ENCODE measurements around the gene PIK3R3. TPM values are rescaled to one million over a fixed set of nuclear protein-coding genes. Genes with fewer than 3 reads are reported as not detected.

The PIK3R3 gene
- total and polyA plus RNA-seq, 3 donors from 2014 or later = 40.8 to 56.8 (median 46.1) TPM

DNA sequence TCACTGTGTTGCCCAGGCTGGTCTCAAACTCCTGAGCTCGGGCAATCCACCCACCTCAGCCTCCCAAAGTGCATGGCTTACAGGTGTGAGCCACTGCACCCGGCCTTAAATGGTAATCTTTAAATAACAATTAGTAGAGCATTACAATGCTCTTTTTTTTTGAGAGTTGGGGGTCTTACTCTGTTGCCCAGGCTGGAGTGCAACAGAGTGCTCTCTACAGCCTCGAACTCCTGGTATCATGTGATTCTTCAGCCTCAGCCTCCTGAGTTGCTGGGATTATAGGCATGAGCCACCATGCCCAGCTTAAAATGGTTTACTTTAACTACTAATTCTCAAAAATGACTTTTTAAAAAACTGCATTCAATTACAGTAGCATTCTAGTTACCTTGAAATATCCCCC lies 52.2 kb downstream of the PIK3R3 start:
- Histone ChIP-seq H3K27ac (no peak overlapping the region), H3K4me3 (no peak overlapping the region), H3K4me1 (no peaks in the 10 kb centered on the region), H3K9me3 (no peaks in the 10 kb centered on the region), H3K36me3 (ENCODE audit: low read depth, missing control alignments) (no peaks in the 10 kb centered on the region), H3K27me3 (no peaks in the 10 kb centered on the region)
- TF ChIP-seq POLR2A (IDR thresholded peaks at IDR 0.05) = no peak
- TF ChIP-seq, protein P1, sequence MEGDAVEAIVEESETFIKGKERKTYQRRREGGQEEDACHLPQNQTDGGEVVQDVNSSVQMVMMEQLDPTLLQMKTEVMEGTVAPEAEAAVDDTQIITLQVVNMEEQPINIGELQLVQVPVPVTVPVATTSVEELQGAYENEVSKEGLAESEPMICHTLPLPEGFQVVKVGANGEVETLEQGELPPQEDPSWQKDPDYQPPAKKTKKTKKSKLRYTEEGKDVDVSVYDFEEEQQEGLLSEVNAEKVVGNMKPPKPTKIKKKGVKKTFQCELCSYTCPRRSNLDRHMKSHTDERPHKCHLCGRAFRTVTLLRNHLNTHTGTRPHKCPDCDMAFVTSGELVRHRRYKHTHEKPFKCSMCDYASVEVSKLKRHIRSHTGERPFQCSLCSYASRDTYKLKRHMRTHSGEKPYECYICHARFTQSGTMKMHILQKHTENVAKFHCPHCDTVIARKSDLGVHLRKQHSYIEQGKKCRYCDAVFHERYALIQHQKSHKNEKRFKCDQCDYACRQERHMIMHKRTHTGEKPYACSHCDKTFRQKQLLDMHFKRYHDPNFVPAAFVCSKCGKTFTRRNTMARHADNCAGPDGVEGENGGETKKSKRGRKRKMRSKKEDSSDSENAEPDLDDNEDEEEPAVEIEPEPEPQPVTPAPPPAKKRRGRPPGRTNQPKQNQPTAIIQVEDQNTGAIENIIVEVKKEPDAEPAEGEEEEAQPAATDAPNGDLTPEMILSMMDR (IDR thresholded peaks at IDR 0.05) = no peak
- no peak for DNase-seq
- intact Hi-C loops (cut with DNase I; ENCODE audit: low total_unique reads) = no loop called here
- WGBS, 2 donors = 90 to 97% methylated on average over 3 of the region's 3 CpGs

DNA sequence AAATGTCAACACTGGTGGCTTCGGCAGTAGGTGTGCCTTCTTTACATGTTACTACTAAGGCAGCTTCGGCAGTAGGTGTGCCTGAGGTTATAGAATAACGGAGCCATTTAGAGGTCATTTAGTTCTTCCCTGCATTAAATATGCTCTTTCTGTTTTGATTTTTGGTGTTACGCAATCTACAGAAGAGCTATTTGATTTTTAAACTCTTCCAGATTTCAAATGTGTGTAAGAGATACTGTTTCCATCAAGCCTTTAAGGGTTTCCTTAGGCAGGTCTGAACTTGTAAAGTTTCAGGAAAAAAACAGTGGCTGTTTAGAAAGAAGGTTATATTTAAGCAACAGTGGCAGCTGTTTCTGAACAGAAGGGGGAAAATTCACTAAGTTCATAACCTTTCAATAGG lies 54.8 kb downstream of the PIK3R3 start:
- TF ChIP-seq POLR2A (IDR thresholded peaks at IDR 0.05) = no peak
- TF ChIP-seq, protein P1 (IDR thresholded peaks at IDR 0.05) = no peak
- no peaks in the 10 kb centered on the region for H3K9me3 ChIP-seq
- no peaks in the 10 kb centered on the region for H3K4me1 ChIP-seq
- no peaks in the 10 kb centered on the region for H3K27me3 ChIP-seq
- no peaks in the 10 kb centered on the region for H3K36me3 ChIP-seq (ENCODE audit: low read depth, missing control alignments)
- intact Hi-C loops (cut with DNase I; ENCODE audit: low total_unique reads) = no loop called here
- H3K4me3 ChIP-seq = no peak overlapping the region
- WGBS, 2 donors = 96 to 97% methylated on average over 4 of the region's 4 CpGs
- no peak overlapping the region for H3K27ac ChIP-seq
- no peak for DNase-seq

- 80 to 88% methylated on average over 2 of the region's 2 CpGs for WGBS, 2 donors
- H3K36me3 ChIP-seq (ENCODE audit: low read depth, missing control alignments) = no peaks in the 10 kb centered on the region
Measured at GRCh38 chr1:46076343-46076742, 56.1 kb downstream of the PIK3R3 start.

GRCh38 chr1:46072975-46073374 lies 59.5 kb downstream of the PIK3R3 start:
- Histone ChIP-seq H3K27me3 (no peaks in the 10 kb centered on the region), H3K9me3 (no peaks in the 10 kb centered on the region), H3K4me1 (no peaks in the 10 kb centered on the region), H3K4me3 (no peak overlapping the region), H3K27ac (no peak overlapping the region), H3K36me3 (ENCODE audit: low read depth, missing control alignments) (no peaks in the 10 kb centered on the region)
- intact Hi-C loops (cut with DNase I; ENCODE audit: low total_unique reads) = no loop called here
- TF ChIP-seq POLR2A (IDR thresholded peaks at IDR 0.05) = no peak
- TF ChIP-seq, protein P1 (IDR thresholded peaks at IDR 0.05) = no peak
- no peak for DNase-seq
- WGBS, 2 donors = 94 to 95% methylated on average over 1 of the region's 1 CpG

More at GRCh38 chr1:46076343-46076742, 56.1 kb downstream of the PIK3R3 start:
- H3K27me3 ChIP-seq = no peaks in the 10 kb centered on the region
- TF ChIP-seq, protein P1 (IDR thresholded peaks at IDR 0.05) = no peak
- no peak for TF ChIP-seq POLR2A (IDR thresholded peaks at IDR 0.05)
- no peaks in the 10 kb centered on the region for H3K4me1 ChIP-seq
- H3K4me3 ChIP-seq = no peak overlapping the region
- no peak overlapping the region for H3K27ac ChIP-seq
- H3K9me3 ChIP-seq = no peaks in the 10 kb centered on the region
- DNase-seq = no peak
- intact Hi-C loops (cut with DNase I; ENCODE audit: low total_unique reads) = no loop called here

DNA sequence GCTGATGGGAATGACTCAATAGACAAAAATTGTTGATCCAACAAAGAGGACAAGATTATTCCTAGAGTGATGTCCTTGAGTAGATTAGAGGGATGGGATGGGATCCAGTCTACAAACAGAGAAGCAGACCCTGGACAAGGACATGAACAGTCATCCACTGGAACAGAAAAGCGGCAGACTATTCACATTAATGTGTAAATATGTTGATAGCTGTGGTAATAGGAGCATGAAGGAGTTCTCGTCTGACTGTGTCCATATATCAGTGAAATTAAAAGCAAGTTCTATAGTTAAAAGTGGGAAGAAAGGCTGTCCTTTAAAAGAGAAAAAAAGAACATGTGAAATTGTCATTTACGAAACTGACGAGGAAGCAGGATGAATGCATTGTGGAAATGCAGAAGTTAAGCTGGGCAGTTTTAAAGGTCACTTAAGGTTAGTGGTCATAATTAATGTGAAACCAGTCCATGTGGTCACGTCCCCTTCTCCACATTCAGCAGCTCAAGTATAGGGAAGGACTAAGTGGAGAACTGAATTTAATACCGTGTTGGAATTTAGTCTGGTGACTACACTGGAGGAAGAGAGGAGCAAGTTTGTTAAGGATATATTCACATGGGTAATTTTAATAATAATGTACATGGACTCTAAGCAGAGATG lies 62.1 kb downstream of the PIK3R3 start:
- no peak for TF ChIP-seq POLR2A (IDR thresholded peaks at IDR 0.05)
- TF ChIP-seq, protein P1 (IDR thresholded peaks at IDR 0.05) = no peak
- Histone ChIP-seq H3K4me3 (no peak overlapping the region), H3K27me3 (no peaks in the 10 kb centered on the region), H3K4me1 (no peaks in the 10 kb centered on the region), H3K27ac (no peak overlapping the region), H3K9me3 (no peaks in the 10 kb centered on the region), H3K36me3 (ENCODE audit: low read depth, missing control alignments) (no peaks in the 10 kb centered on the region)
- intact Hi-C loops (cut with DNase I; ENCODE audit: low total_unique reads) = no loop called here
- WGBS, 2 donors = 71 to 80% methylated on average over 6 of the region's 6 CpGs
- no peak for DNase-seq
